Epithelial cell of prostate (primary cell): Measurements from ENCODE around the gene SS18L1.

ENCODE experiments used
- DNase-seq: peaks from one replicate; pipeline ENCODE4 v3.0.0-alpha.2; 2011; ENCODE audit warnings: low read depth, low spot score
- H3K27ac ChIP-seq: fragments of 450-650 bp; 2 replicates; pipeline ENCODE4 v1.5.1; 2017; ENCODE audit warnings: mild to moderate bottlenecking

The SS18L1 gene

GRCh38 chr20:62151225-62151624, 7.7 kb downstream of the SS18L1 start:
- H3K27ac ChIP-seq = no peak overlapping the region
- DNase-seq = no peak

GRCh38 chr20:62151835-62152364, 8.3 kb downstream of the SS18L1 start:
- no peak for DNase-seq
- no peak overlapping the region for H3K27ac ChIP-seq

GRCh38 chr20:62155428-62156253, 12.1 kb downstream of the SS18L1 start:
- no peak for DNase-seq
- no peak overlapping the region for H3K27ac ChIP-seq

- DNase-seq = no peak
Measured at GRCh38 chr20:62156254-62156556, 12.6 kb downstream of the SS18L1 start.

GRCh38 chr20:62156592-62157386, 13.2 kb downstream of the SS18L1 start:
- no peak overlapping the region for H3K27ac ChIP-seq
- no peak for DNase-seq

More at GRCh38 chr20:62156254-62156556, 12.6 kb downstream of the SS18L1 start:
- no peak overlapping the region for H3K27ac ChIP-seq

GRCh38 chr20:62157387-62158087, 14.0 kb downstream of the SS18L1 start:
- DNase-seq = no peak
- no peak overlapping the region for H3K27ac ChIP-seq

GRCh38 chr20:62158088-62158400, 14.5 kb downstream of the SS18L1 start:
- H3K27ac ChIP-seq = no peak overlapping the region
- no peak for DNase-seq

GRCh38 chr20:62158541-62158940, 15.0 kb downstream of the SS18L1 start:
- no peak overlapping the region for H3K27ac ChIP-seq
- DNase-seq = no peak

GRCh38 chr20:62159052-62159451, 15.5 kb downstream of the SS18L1 start:
- no peak for DNase-seq
- peak overlapping the region; percentile 68 for H3K27ac ChIP-seq

GRCh38 chr20:62159839-62160238, 16.3 kb downstream of the SS18L1 start:
- peak overlapping the region; percentile 68 for H3K27ac ChIP-seq
- DNase-seq = peak; percentile 81

- H3K27ac ChIP-seq = peak overlapping the region; percentile 68
- DNase-seq = no peak
Measured at GRCh38 chr20:62160253-62160652, 16.7 kb downstream of the SS18L1 start.

GRCh38 chr20:62160876-62161275, 17.3 kb downstream of the SS18L1 start:
- DNase-seq = no peak
- H3K27ac ChIP-seq = peak overlapping the region; percentile 68

- H3K27ac ChIP-seq = peak overlapping the region; percentile 68
- DNase-seq = no peak
Measured at GRCh38 chr20:62161347-62161746, 17.8 kb downstream of the SS18L1 start.

GRCh38 chr20:62162765-62163484, 19.4 kb downstream of the SS18L1 start:
- no peak for DNase-seq
- no peak overlapping the region for H3K27ac ChIP-seq

- H3K27ac ChIP-seq = no peak overlapping the region
- no peak for DNase-seq
Measured at GRCh38 chr20:62163485-62163865, 19.9 kb downstream of the SS18L1 start.

- no peak for DNase-seq
- H3K27ac ChIP-seq = no peak overlapping the region
Measured at GRCh38 chr20:62163986-62164762, 20.6 kb downstream of the SS18L1 start.

GRCh38 chr20:62164879-62165761, 21.6 kb downstream of the SS18L1 start:
- no peak for DNase-seq
- H3K27ac ChIP-seq = no peak overlapping the region

GRCh38 chr20:62165762-62166399, 22.3 kb downstream of the SS18L1 start:
- no peak for DNase-seq
- H3K27ac ChIP-seq = no peak overlapping the region
